C4-2B (cell line): ENCODE results near the gene MRPL20.
A peak's percentile ranks its signal among the peaks of the same experiment; 100 is the strongest.
"Not testable (repeated sequence)": the region's sequence is repeated elsewhere in the genome, so short reads cannot be mapped to it uniquely, and the experiment has no call there.

Source experiments
- H3K27ac ChIP-seq: fragments of 450-650 bp; 2 replicates; pipeline ENCODE4 v1.5.1; 2017
- CTCF ChIP-seq: fragments of 450-650 bp; conservative IDR thresholded peaks from 2 replicates; pipeline ENCODE4 v1.5.1; 2017; ENCODE audit warnings: mild to moderate bottlenecking
- ZFX ChIP-seq: fragments of 450-650 bp; IDR thresholded peaks from 2 replicates; pipeline ENCODE4 v1.6.1; 2017

Gene MRPL20

GRCh38 chr1:1449099-1449739 is 42.1 kb upstream of the MRPL20 start, which contains the start of gene ATAD3C:
Gene ATAD3C (plus strand): TSS chr1:1449689. CDS start chr1:1450684, 995 bp downstream.
- H3K27ac ChIP-seq: no peak within 1 kb of the TSS
- TF ChIP-seq CTCF: no peak

- not testable (repeated sequence) for H3K27ac ChIP-seq
These were observed 39.5 kb upstream of the MRPL20 start for GRCh38 chr1:1446631-1447030.

DNA sequence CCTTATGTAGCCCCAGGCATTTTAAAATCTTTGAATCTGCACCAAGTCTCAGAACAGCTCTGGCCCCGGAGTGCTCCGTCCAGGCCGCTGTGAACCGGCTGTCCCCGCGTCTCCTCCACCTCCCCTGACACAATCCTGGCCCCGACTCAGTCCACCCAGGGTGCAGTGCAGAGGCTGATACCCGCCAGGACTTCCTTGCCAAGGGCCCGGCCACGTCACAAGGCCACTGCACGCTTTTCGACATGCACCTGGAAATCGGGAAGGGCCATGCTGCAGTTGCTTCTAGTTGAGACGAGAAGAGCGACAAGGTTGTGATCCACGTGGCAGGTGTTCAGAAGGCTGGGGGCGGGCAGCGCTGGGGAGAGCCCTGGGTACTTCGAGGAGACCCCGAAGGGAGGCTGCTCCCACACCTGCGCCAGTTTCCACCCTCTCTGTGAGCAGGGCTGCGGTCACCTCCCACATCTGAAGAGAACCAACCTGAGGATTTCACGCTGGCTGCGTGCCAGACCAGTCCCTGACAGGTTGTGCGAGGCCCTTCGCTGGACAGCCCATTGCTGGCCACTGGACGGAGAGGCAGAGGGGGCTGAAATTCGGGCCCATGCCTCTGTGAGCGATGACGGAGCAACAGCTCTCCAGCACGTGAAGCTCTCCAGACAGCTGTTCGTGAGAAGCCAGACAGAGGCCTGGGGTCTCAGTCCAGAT is 35.1 kb upstream of the MRPL20 start:
- TF ChIP-seq ZFX (no peak), CTCF (no peak)
- H3K27ac ChIP-seq: no peak overlapping the region

DNA sequence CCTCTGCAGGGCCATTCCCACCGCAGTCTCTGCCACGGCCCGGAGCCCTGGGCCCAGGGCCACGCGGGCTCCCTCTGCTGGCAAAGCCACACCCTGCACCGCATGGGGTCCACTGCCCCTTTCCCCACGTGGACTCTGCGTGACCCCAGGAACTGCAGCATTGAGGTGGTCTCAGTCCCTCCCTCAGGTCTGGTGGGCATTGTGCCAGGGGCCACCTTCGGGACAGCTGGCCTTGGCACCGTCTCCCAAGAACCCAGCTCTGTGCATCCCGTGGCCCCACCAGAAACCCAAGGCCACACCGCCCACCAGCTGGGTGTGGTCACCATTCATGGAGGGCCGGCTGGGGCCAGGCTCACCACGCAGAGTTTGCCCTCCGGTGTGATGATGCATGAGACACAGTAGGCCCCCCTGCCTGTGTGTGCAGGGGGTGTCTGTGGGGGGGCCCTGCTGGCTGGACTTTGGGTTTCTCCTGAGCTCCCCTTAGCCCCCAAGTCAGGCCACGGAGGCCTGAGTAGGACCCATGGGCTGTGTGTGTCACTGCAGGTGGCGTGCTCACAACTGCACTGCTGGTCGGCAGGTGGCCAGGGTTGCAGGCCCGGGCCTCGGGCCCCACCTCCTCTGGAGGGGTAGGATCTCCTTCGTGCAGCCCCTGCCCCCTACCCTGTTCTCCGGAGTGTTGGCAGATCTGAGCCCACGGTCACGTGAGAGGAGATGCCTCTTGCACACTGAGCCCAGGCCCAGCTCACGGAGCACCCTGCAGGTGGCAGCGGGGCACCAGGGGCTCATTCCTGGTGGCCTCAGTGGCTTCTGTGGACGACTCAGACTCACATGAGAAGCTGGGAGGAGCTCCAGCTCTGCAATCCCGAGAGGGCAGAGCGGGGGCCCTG is 34.2 kb upstream of the MRPL20 start:
- no peak overlapping the region for H3K27ac ChIP-seq
- TF ChIP-seq ZFX (no peak), CTCF (peak; percentile 96)

DNA sequence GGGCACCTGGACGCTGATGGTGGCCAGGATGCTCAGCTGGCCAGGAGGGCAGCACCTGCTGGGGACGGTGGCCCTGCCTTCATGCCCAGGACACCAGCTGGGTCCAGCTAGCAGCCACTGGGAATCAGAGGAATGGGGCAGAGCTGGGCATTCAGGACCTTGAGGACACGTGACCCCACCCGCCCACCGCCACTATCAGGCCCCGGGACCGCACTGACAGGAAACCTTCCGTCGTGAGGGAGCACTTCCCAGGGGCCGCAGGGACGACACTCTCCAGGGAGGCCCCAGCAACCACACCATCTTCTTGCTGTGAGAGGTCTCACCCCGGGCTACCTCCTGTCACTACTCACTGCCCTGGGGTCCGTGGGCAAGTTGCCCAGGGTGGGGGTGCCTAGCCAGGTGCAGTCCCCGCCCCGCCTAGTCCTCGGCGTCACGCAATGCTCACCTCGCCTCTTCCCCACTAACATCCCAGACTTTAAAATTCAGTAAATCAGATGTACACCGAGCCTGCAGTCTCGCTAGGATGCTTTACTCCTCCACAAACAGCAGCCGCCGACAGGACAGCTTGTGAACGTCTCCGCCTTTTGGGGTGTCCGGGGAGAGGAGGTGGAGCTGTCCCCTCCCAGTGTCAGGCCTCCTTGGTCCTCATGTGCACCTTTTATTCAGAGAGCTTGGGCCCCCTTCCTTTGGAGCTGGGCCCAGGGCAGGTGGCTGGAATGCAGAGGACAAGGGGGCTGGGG is 33.3 kb upstream of the MRPL20 start:
- no peak overlapping the region for H3K27ac ChIP-seq
- no peak for TF ChIP-seq CTCF
- no peak for TF ChIP-seq ZFX

- TF ChIP-seq CTCF (no peak), ZFX (no peak)
These were observed 32.6 kb upstream of the MRPL20 start for GRCh38 chr1:1439546-1440261.

More at GRCh38 chr1:1439546-1440261, 32.6 kb upstream of the MRPL20 start:
- no peak overlapping the region for H3K27ac ChIP-seq
